Measurements from ENCODE around the gene GPC6. TPM values are rescaled to one million over a fixed set of nuclear protein-coding genes. Genes with fewer than 3 reads are reported as not detected.

GPC6 gene
- total and polyA plus RNA-seq, 2 experiments from 2014 or later, result 14.4 to 43.3 TPM

DNA sequence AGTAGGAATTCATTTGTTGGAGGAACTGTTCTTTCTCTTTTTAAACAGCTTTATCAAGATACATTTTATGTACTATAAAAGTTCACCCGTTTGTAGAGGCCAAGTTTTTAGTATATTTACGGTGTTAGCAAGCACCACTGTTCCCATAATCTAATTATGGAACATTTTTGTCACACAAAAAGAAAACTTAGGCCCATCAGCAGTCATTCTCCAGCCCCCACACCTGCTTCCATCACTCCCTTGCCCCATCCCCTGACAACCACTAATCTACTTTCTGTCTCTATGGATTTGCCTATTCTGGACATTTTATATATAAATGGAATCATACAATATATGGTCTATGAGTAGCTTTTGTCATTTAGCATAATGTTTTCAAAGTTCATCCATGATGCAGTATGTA lies 787.9 kb downstream of the GPC6 start:
- Histone ChIP-seq H3K36me3 (no peaks in the 10 kb centered on the region), H3K9me3 (ENCODE audit: low read depth) (no peaks in the 10 kb centered on the region), H3K27ac (no peak overlapping the region), H3K4me3 (no peak overlapping the region), H3K27me3 (no peaks in the 10 kb centered on the region), H3K4me1 (ENCODE audit: low read depth) (no peaks in the 10 kb centered on the region)
- TF ChIP-seq, protein P1, sequence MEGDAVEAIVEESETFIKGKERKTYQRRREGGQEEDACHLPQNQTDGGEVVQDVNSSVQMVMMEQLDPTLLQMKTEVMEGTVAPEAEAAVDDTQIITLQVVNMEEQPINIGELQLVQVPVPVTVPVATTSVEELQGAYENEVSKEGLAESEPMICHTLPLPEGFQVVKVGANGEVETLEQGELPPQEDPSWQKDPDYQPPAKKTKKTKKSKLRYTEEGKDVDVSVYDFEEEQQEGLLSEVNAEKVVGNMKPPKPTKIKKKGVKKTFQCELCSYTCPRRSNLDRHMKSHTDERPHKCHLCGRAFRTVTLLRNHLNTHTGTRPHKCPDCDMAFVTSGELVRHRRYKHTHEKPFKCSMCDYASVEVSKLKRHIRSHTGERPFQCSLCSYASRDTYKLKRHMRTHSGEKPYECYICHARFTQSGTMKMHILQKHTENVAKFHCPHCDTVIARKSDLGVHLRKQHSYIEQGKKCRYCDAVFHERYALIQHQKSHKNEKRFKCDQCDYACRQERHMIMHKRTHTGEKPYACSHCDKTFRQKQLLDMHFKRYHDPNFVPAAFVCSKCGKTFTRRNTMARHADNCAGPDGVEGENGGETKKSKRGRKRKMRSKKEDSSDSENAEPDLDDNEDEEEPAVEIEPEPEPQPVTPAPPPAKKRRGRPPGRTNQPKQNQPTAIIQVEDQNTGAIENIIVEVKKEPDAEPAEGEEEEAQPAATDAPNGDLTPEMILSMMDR (IDR thresholded peaks at IDR 0.05; ENCODE audit: low read depth, low read length), result no peak
- no peak for DNase-seq (ENCODE audit: low read depth in 1 of 2, low spot score in 1 of 2)

DNA sequence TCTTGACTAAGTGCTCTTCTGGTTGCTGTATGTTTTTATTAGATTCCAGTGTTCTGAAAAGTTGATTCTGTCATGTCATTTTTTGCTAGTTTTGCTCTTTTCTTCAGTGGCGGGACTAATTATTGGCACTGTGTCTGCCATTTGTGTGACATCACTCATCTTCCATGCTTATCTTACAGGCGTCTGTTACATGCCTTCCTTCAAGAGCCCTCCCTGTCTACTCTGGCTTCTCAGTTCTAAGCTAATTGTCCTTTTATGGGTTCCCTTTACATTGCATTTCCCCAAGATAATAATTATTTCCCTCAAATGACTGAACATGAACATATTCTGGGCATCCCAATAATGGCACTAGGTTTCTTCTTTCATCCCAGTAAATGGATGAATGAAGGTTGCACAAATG lies 793.8 kb downstream of the GPC6 start:
- Histone ChIP-seq H3K4me1 (ENCODE audit: low read depth) (peaks cover 4% of the 10 kb centered on the region), H3K27ac (no peak overlapping the region), H3K4me3 (no peak overlapping the region), H3K36me3 (no peaks in the 10 kb centered on the region), H3K9me3 (ENCODE audit: low read depth) (no peaks in the 10 kb centered on the region), H3K27me3 (no peaks in the 10 kb centered on the region)
- TF ChIP-seq, protein P1 (IDR thresholded peaks at IDR 0.05; ENCODE audit: low read depth, low read length), result no peak
- DNase-seq (ENCODE audit: low read depth in 1 of 2, low spot score in 1 of 2), result no peak

DNA sequence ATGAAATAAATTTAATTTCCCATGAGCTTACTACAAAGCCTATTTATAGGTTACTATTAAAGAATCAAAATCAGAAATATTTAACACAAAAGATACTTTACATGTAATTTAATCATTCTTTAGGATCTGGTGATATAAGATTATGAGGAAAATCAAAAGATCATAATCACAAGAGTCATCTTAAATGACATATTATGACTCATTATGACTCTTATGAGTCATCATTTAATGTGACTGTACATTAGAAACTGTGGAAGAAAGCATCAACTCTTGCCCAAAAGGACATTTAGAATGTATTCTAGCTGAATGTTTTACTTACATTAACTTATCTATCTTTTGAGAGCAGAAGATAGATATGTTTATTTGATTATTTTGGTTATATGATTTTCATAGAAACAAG lies 794.2 kb downstream of the GPC6 start:
- no peaks in the 10 kb centered on the region for H3K9me3 ChIP-seq (ENCODE audit: low read depth)
- no peak overlapping the region for H3K4me3 ChIP-seq
- H3K27ac ChIP-seq, result no peak overlapping the region
- TF ChIP-seq, protein P1 (IDR thresholded peaks at IDR 0.05; ENCODE audit: low read depth, low read length), result no peak
- DNase-seq (ENCODE audit: low read depth in 1 of 2, low spot score in 1 of 2), result no peak
- no peaks in the 10 kb centered on the region for H3K36me3 ChIP-seq
- peaks cover 4% of the 10 kb centered on the region for H3K4me1 ChIP-seq (ENCODE audit: low read depth)
- no peaks in the 10 kb centered on the region for H3K27me3 ChIP-seq

DNA sequence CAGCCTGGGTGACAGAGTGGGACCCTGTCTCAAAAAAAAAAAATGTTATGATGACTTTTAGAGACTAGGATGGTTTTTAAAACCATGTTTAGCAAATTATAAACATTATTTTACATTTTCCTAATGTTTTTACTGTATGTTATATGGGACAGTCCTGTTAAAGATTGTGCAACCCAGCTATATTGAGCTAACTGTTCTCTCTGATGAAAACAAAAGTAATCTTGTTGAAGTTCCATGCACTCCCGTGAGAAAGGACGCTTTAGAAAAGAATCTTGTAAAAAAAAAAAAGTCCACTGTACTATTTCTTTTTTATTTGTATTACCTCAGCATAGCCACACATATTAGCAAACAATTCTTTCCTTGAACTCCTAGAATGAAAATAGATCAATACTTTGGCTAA lies 801.6 kb downstream of the GPC6 start:
- Histone ChIP-seq H3K36me3 (no peaks in the 10 kb centered on the region), H3K4me1 (ENCODE audit: low read depth) (peaks cover 41% of the 10 kb centered on the region), H3K27ac (peak overlapping the region; percentile 70), H3K27me3 (no peaks in the 10 kb centered on the region), H3K4me3 (no peak overlapping the region), H3K9me3 (ENCODE audit: low read depth) (no peaks in the 10 kb centered on the region)
- DNase-seq (ENCODE audit: low read depth in 1 of 2, low spot score in 1 of 2), result peak in 1 of 2 donors; percentile 33
- TF ChIP-seq, protein P1 (IDR thresholded peaks at IDR 0.05; ENCODE audit: low read depth, low read length), result no peak

DNA sequence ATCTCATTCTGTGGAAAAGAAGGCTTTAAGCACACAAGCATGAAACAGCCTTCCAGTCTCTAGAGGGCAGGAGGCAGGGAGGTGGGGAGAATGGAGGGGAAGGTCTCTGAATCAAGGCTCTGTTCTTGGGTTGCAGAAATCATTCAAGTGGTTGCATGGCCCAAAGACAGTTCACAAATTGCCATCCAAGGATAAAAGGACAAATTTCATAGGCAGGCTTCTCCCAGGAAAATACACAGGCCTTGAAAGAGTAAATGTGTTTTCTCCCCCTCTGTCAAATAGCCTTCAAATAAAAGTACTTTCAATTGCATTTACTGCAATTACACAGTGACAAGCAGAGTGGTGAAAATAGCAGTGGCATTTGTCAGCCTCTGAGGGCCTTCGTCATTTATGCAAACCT lies 802.0 kb downstream of the GPC6 start:
- Histone ChIP-seq H3K27ac (peak overlapping the region; percentile 70), H3K4me1 (ENCODE audit: low read depth) (peaks cover 45% of the 10 kb centered on the region), H3K4me3 (no peak overlapping the region), H3K36me3 (no peaks in the 10 kb centered on the region), H3K9me3 (ENCODE audit: low read depth) (no peaks in the 10 kb centered on the region), H3K27me3 (no peaks in the 10 kb centered on the region)
- TF ChIP-seq, protein P1 (IDR thresholded peaks at IDR 0.05; ENCODE audit: low read depth, low read length), result no peak
- DNase-seq (ENCODE audit: low read depth in 1 of 2, low spot score in 1 of 2), result peak in 1 of 2 donors; percentile 46
